Mesendoderm (in vitro differentiated cells): ENCODE measurements around the gene INHBB.

Experiments used
- DNase-seq: peaks from one replicate; pipeline ENCODE4 v3.0.0; 2013
- H2AK5ac ChIP-seq: 2 replicates; pipeline ENCODE4 v1.6.1; 2013; ENCODE audit warnings: low read length, inconsistent platforms
- H2BK120ac ChIP-seq: 2 replicates; pipeline ENCODE4 v1.6.1; 2013; ENCODE audit warnings: low read depth, mild to moderate bottlenecking, low read length, moderate library complexity, mixed read lengths
- H2BK15ac ChIP-seq: replicated peaks from 2 replicates; pipeline ENCODE4 v1.6.1; 2013; ENCODE audit warnings: low read depth, mild to moderate bottlenecking, moderate library complexity
- H2BK5ac ChIP-seq: 2 replicates; pipeline ENCODE4 v1.6.1; 2013; ENCODE audit warnings: low read length, inconsistent platforms
- H3K18ac ChIP-seq: 2 replicates; pipeline ENCODE4 v1.6.1; 2013; ENCODE audit warnings: mild to moderate bottlenecking, low read length, mixed read lengths
- H3K23ac ChIP-seq: one replicate; pipeline ENCODE4 v1.6.1; 2013; ENCODE audit warnings: low read length
- H3K27ac ChIP-seq: 2 replicates; pipeline ENCODE4 v1.5.1; 2013; ENCODE audit warnings: low read depth, mild to moderate bottlenecking, inconsistent platforms, low read length, moderate library complexity
- H3K27me3 ChIP-seq: 2 replicates; pipeline ENCODE4 v1.6.1; 2013; ENCODE audit warnings: low read length, control low read depth, mild to moderate bottlenecking, inconsistent platforms; ENCODE audit not compliant: insufficient read depth, poor library complexity
- H3K36me3 ChIP-seq: 2 replicates; pipeline ENCODE4 v1.6.1; 2013; ENCODE audit warnings: low read length, inconsistent platforms; ENCODE audit not compliant: control insufficient read depth, insufficient read depth
- H3K4ac ChIP-seq: one replicate; pipeline ENCODE4 v1.6.1; 2013; ENCODE audit warnings: low read depth, mild to moderate bottlenecking, low read length, moderate library complexity
- H3K4me1 ChIP-seq: 2 replicates; pipeline ENCODE4 v1.6.1; 2013; ENCODE audit warnings: low read depth, low read length, inconsistent platforms; ENCODE audit not compliant: control insufficient read depth
- H3K4me2 ChIP-seq: 2 replicates; pipeline ENCODE4 v1.6.1; 2013; ENCODE audit warnings: low read length
- H3K4me3 ChIP-seq: 2 replicates; pipeline ENCODE4 v1.5.1; 2013; ENCODE audit warnings: mild to moderate bottlenecking, low read length
- H3K56ac ChIP-seq: one replicate; pipeline ENCODE4 v1.6.1; 2013; ENCODE audit warnings: low read length
- H3K79me1 ChIP-seq: 2 replicates; pipeline ENCODE4 v1.6.1; 2013; ENCODE audit warnings: low read length, inconsistent platforms
- H3K79me2 ChIP-seq: 2 replicates; pipeline ENCODE4 v1.6.1; 2013; ENCODE audit warnings: mild to moderate bottlenecking, low read length; ENCODE audit not compliant: control insufficient read depth, insufficient read depth
- H3K9ac ChIP-seq: 2 replicates; pipeline ENCODE4 v1.6.1; 2013; ENCODE audit warnings: low read length, inconsistent platforms
- H4K5ac ChIP-seq: one replicate; pipeline ENCODE4 v1.6.1; 2013; ENCODE audit warnings: low read length
- H4K8ac ChIP-seq: one replicate; pipeline ENCODE4 v1.6.1; 2013; ENCODE audit warnings: low read depth, mild to moderate bottlenecking, control low read depth, low read length, moderate library complexity
- WGBS: extraction: QIAGEN DNeasy Blood & Tissue Kit; methylation state at CpG from one replicate; pipeline ENCODE4 v1.1.7; 2013; ENCODE audit warnings: low lambda C conversion rate, missing lambda C conversion rate; ENCODE audit not compliant: insufficient coverage; ENCODE audit errors: extremely low coverage; 5-methylcytosine and 5-hydroxymethylcytosine counted together

The INHBB gene

GRCh38 chr2:120400551-120400950 is 54.6 kb downstream of the INHBB start:
- no peak overlapping the region for H4K5ac ChIP-seq
- no peak overlapping the region for H3K56ac ChIP-seq
- no peak overlapping the region for H3K9ac ChIP-seq
- H3K79me2 ChIP-seq, result no peaks in the 10 kb centered on the region
- H3K18ac ChIP-seq, result no peak overlapping the region
- no peak overlapping the region for H2BK120ac ChIP-seq
- no peak overlapping the region for H2AK5ac ChIP-seq
- H4K8ac ChIP-seq, result no peak overlapping the region
- no peak overlapping the region for H3K4me2 ChIP-seq
- WGBS, result no CpG with 5 or more reads among the region's 11 CpGs
- H3K27ac ChIP-seq, result no peak overlapping the region
- no peak overlapping the region for H2BK5ac ChIP-seq
- no peaks in the 10 kb centered on the region for H3K79me1 ChIP-seq
- H3K4me1 ChIP-seq, result no peaks in the 10 kb centered on the region
- no peak overlapping the region for H3K23ac ChIP-seq
- H3K4ac ChIP-seq, result no peak overlapping the region
- H2BK15ac ChIP-seq, result no peak overlapping the region
- no peaks in the 10 kb centered on the region for H3K36me3 ChIP-seq
- DNase-seq, result no peak
- H3K27me3 ChIP-seq, result no peaks in the 10 kb centered on the region
- H3K4me3 ChIP-seq, result no peak overlapping the region
